Smooth muscle cell of the brain vasculature (primary cell): ENCODE results near the gene CD22.
"Not testable (repeated sequence)": the region's sequence is repeated elsewhere in the genome, so short reads cannot be mapped to it uniquely, and the experiment has no call there.

ENCODE experiments used
- DNase-seq: peaks from one replicate; pipeline ENCODE4 v3.0.0-alpha.2; 2012; ENCODE audit warnings: low read depth, low spot score

CD22 gene

DNA sequence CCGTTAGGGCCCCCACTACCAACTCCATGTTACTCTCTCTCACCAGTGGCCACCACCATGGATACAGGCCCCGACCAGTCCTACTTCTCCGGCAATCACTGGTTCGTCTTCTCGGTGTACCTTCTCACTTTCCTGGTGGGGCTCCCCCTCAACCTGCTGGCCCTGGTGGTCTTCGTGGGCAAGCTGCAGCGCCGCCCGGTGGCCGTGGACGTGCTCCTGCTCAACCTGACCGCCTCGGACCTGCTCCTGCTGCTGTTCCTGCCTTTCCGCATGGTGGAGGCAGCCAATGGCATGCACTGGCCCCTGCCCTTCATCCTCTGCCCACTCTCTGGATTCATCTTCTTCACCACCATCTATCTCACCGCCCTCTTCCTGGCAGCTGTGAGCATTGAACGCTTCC, 29.8 kb downstream of the CD22 start:
- DNase-seq: not testable (repeated sequence)

DNA sequence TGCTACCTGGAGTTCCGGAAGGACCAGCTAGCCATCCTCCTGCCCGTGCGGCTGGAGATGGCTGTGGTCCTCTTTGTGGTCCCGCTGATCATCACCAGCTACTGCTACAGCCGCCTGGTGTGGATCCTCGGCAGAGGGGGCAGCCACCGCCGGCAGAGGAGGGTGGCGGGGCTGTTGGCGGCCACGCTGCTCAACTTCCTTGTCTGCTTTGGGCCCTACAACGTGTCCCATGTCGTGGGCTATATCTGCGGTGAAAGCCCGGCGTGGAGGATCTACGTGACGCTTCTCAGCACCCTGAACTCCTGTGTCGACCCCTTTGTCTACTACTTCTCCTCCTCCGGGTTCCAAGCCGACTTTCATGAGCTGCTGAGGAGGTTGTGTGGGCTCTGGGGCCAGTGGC, 30.4 kb downstream of the CD22 start:
- not testable (repeated sequence) for DNase-seq

DNA sequence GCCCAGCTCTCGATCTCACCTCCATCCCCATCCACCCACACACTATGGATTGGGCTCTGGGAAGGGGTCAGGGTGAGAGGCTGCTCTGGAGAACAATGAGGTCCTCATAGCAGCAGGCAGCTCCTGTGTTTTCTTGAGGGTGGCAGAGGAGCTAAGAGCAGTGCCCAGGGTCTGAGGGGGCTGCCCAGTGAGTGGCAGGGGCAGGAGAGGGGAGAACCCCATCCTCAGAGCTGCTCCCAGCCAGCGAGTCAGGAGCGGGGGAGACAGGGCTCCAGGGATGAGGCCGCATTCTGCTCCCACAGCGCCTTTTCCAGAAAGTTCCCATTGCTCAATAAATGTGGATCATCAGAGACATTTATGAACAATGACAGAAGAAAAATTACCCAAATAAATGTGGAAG, 31.1 kb downstream of the CD22 start:
- DNase-seq: not testable (repeated sequence)

DNA sequence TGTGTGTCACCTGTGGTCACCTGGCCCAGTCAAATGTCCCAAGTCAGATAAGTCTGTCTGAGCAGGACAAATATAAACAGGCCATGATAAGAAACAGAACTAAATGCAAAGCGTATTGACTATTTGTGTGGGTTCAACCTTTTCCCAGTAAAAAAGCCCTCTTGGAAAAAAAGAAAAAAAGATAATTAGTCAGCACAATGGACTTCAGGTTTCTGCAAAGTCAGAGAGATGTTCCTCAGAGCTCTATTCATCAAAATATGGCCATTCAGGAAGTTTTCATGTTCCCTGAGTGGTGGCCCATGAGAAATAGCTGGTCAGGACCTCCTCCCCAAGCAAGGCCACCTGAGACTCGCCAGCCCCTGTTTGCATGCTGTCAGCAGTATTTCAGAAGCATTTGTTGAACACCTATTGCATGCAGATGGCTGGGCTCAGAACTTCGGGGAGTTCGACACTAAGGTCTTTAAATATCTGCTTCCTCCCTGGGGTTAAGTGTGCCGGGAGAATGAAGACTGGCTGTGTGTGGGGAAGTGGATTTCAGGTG, 32.0 kb downstream of the CD22 start:
- no peak for DNase-seq

DNA sequence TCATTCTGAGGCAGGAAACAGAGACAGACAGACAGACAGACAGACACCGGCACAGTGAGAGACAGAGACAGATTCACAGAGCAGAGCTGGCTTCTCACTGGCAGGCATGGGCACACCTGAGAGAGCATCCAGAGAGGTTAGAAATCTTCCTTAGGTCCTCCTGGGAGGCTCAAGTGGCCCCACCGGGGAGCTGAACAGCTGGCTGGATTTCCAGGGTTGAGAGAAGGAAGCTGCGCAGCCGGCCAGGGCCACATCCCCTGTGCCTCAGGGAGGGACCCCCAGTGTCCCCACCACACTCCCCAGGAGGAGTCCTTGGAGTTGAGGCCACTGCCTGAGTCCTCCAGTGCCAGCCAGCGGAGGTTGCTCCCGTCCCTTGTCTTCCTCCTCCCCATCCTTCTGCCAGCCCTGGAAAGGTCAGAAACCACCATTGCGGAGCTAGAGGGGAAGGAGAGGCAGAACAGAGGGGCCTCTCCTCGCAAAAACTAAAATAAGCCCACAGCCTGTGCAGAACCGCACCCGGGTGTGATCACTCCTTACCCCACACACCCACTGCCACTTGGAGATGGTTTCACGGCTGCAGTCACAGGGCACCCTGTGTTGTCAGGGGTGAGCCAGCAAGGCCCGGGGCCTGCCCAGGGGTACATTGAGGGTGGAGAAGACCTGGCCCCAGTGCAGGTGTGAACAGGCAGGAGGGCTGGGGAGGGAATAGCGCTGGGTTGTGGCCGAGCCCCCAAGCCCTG, 33.4 kb downstream of the CD22 start:
- no peak for DNase-seq

DNA sequence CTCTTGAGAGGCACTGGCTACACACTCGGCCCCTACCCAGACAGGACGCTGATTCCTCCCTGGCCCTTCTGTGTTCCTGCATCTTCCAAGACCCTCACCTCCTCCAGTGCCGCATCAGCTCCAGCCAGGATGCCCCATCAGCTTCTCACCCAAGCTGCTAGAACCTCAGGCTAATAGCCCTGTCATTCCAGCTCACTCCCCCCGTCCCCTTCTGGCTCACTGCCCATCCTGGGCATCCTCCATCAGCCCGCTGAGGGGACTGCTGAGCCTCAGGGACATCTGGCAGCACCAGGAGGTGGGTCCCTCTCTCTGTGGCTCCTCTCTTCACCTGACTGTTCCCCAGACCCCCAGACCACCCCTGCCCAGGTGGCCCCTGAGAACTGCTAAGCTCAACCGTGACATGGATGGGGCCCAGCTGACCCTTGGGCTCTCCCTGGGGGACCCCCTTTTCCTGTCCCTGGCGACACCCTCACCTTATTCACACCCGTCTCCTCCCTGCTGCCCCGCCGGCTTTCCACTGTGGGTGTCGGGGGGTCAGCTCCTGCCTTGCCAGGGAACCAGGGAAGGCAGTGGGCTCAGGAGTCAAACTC, 34.1 kb downstream of the CD22 start:
- no peak for DNase-seq

DNA sequence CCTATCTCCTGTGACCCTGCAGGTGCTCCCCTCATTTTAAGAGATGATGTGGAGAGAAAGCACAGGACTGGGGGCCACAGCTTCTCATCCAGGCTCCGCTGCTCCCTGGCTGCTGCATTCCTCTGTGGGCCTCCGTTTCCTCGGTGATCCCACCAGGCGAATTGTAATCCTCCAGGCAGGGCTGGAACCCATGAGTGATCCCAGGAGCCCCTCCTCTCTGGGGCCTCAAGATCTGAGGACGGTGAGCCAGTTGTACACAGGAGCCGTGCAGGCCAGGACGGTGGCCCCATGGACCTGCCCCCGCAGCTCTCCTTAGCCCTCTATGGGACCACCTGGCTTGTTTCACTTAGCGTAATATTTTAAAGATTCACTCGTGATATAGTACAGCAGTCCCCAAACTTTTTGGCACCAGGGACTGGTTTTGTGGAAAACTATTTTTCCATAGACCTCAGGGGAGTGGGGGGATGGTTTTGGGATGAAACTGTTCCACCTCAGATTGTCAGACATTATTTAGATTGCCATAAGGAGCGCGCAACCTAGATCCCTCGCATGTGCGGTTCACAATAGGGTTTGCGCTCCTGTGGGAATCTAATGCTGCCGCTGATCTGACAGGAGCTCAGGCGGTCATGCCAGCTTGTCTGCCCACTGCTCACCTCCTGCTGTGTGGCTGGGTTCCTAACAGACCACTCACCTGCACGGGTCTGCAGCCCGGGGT, 34.9 kb downstream of the CD22 start:
- DNase-seq: no peak

DNA sequence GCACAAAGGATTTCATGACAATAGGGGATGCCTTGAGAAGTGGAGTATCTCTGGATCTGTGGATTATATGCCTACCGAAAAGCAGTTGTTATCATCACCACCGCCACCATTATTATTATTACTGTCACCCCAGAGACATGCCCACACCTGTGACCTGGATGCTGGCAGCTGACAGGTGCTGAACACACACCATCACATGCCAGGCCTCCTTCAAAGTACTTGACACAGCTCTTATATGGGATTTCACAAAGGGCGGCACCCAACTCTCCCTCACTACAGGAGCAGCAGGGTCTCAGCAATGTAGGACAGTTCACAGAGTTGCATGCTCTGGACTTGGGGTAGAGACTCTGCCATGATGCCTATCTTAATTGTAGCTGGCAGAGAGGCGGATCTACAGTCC, 36.3 kb downstream of the CD22 start:
- DNase-seq: no peak

DNA sequence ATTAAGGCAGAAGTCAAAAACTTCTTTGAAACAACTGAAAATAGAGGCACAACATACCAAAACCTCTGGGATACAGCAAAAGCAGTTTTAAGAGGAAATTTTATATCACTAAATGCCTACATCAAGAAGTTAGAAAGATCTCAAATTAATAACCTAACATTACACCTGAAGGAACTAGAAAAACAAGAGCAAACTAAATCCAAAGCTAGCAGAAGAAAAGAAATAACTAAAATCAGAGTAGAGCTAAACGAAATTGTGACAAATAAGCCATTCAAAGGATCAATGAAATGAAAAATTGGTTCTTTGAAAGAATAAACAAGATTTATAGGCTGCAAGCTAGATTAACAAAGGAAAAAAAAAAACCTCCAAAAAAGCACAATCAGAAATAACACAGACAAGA, 39.4 kb downstream of the CD22 start:
- no peak for DNase-seq

DNA sequence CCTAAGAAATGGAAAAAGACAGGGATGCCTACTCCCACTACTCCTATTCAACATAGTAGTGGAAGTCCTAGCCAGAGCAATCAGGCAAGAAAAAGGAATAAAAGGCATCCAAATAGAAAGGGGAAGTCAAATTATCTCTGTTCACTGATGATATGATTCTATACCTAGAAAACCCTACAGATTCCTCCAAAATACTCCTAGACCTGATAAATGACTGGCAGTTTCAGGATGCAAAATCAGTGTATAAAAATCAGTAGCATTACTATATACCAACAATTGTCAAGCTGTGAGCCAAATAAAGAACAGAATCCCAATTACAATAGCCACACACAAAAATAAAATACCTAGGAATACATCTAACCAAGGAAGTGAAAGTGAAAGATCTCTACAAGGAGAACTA, 40.5 kb downstream of the CD22 start:
- DNase-seq: no peak

DNA sequence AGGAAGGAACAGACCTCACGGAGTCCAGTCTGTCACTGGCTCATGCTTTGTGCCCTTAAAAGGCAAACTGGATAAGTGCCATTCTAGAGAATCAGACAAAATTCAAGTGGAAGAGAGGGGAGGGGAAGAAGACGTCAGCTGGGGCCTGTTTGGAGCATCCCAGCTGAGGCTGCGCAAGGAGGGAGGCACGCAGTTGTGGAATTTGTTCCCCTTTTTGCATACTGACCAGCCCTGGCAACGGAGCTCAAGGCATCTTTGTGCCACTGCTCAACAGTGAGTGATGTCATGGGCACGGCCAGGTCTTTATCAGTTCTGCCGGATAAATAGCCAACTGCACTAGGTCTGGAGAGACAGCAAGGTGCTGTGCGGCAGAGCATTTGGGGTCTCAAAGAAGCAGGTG, 41.7 kb downstream of the CD22 start, which contains the start of gene GPR42:
TSS of gene GPR42 (plus strand) at position 347 of the 400 bp plus-strand sequence. CDS start 292 bp downstream, outside the sequence.
- DNase-seq: no peak

DNA sequence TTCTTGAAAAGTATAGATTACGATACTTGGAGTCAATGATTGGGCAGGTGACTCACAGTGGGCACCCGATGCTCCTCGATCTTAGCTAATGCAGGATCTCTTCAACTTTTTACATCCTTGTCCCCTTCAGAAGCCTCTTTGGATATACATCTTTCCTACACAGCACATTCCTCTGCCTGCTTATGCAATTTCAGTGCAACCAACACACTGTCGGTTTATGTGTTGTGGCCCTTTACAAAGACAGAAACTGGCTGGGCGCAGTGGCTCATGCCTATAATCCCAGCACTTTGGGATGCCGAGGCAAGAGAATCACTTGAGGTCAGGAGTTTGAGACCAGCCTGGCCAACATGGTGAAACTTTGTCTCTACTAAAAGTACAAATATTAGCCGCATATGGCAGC, 44.5 kb downstream of the CD22 start:
- no peak for DNase-seq

DNA sequence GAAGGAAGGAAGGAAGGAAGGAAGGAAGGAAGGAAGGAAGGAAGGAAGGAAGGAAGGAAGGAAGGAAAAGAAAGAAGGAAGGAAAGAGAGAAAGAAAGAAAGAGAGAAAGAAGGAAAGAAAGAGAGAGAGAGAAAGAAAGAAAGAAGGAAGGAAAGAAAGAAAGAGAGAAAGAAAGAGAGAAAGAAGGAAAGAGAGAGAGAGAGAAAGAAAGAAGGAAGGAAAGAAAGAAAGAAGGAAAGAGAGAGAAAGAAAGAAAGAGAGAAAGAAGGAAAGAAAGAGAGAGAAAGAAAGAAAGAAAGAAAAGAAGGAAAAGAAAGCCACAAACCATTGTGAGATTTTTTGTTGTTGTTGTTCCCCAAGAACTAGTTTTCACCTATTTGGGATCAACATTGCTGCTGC, 45.0 kb downstream of the CD22 start:
- DNase-seq: not testable (repeated sequence)

DNA sequence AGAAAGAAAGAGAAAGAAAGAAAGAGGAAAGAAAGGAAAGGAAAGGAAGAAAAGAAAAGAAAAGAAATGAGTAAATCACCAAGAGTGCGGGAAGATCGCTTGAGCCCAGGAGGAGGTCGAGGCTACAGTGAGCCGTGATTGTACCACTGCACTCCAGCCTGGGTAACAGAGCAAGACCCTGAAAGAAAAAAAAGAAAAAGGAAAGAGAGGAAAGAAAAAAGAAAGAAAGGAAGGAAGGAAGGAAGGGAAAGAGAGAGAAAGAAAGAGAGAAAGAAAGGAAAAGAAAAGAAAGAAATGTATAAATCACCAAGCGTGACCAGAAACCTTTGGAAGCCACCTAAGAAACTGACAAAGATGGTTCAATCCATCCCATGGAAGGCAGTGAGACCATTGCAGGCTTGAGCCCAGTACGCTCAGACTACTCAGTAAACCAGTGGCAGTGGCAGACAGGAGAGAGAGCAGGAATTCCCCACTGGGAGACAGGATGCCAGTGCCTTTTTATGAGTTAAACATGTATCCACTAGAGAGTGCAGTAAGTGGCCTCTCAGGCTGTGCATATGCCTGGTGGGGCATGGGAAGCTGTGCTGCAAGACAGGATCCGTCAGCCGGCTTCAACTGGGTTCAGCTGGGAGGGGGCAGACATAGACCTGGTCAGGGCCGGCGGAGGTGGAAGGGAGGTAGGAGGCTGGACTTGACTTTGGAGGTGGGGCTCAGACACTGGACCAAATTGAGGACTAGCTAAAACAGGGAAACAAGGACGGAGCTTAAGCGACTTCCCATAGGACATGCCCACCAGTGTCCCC, 46.7 kb downstream of the CD22 start:
- DNase-seq: no peak

DNA sequence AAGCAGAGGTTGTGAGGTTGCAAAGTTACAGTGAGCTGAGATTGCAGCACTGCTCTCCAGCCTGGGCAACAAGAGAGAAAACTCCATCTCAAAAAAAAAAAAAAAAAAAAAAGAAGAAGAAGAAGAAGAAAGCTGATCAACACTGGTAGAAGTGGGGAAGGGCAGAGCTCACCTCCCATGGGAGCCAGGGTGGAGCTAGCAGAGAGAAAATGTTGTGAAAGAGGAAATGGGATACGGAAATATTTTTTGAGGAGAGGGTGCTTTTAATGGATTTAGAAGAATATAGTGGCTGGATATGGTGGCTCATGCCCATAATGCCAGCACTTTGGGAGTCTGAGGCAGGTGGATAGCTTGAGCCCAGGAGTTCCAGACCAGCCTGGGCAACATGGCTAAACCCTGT, 48.7 kb downstream of the CD22 start:
- no peak for DNase-seq

DNA sequence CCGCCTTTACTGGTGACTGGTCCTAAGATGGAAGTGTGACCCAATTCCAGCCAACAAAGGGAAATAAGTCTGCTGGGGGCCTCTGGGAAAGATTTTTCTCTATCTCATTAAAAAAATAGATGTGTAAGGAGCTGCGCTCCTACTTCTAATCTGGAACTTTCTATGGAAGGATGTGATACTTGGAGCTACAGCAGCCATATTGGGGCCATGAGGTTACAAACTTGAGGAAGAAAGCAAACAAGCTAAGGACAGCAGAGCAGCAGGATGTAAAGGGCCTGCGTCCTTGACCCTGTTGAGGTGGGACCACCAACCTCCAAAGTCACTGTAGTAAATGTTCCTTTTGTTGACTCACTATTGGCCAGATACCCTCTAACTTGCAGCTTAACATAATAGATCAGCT, 49.4 kb downstream of the CD22 start:
- DNase-seq: no peak

DNA sequence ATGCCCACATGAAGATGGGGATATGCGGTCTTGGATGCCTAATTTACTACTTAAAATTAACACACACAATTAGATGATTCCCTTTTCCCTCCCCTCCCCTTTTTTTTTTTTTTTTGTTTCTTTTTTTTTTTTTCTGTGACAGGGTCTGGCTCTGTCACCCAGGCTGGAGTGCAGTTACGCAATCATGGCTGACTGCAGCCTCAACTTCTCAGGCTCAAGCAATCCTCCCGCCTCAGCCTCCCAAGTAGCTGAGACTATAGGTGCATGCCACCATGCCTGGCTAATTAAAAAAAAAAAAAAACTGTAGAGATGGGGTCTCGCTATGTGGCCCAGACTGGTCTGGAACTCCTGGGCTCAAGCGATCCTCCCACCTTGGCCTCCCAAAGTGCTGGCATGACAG, 50.6 kb downstream of the CD22 start:
- not testable (repeated sequence) for DNase-seq

DNA sequence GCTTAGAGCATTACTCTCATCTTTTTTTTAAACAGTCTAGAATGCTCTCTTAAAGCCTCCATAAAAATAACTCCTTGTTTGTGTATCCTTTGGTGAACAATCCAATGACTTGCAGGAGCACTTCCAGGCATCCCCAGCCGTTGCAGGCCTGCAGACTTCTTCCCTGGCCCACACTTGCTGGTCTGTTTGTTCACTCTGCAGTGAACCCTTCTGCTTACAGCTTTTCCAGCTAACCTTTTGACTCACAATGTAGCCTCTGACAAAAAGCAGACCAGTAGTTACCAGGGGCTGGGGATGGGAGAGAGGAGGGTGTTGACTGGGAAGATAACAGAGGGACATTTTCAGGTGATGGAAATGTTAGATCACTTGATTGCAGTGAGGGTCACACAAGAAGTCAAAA, 51.0 kb downstream of the CD22 start:
- DNase-seq: no peak

DNA sequence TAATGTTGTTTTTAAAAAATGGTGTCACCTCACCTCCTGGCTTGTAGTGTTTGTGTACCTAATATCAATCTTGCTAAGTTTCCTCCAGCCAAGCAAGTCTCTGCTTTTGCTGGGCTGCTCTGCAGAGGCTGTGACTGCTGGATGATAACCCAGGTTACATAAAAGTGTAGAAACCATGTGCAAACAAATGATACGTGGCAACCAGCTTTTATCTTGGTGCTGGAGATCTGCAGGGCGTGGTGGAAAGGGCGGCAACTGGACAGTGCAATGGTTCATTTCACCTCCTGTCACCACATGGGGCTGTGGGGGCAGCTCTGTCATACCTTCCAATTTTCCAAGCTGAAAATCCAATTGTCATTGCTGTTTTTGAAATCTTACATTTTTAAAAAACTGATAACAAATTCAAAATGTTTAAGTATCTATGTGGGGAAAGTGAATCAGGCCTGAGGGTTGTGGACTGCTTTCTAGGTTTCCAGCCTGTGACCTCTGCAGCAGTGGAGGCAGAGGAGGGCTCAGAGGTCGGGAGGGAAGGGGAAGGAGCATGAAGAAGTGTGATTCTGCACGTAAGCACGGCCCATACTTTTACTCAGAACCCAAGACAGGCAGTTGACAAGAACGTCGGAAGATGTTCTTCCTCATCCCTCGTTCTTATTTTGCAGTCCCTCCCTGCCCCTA, 51.6 kb downstream of the CD22 start:
- DNase-seq: no peak

DNA sequence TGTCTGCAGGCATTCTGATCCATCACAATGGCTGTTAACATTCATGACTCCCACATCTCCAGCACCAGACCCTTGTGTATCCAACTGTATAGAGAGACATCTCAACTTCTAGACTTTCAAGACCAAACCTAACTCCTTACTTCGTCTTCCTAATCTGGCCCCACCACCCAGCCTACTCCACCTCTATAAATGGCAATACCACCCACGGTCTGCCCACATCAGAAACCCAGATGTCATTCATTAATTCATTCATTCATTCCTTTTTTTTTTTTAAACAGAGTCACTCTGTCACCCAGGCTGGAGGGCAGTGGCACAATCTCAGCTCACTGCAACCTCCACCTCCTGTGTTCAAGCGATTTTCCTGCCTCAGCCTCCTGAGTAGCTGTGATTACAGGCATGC, 52.3 kb downstream of the CD22 start:
- no peak for DNase-seq

DNA sequence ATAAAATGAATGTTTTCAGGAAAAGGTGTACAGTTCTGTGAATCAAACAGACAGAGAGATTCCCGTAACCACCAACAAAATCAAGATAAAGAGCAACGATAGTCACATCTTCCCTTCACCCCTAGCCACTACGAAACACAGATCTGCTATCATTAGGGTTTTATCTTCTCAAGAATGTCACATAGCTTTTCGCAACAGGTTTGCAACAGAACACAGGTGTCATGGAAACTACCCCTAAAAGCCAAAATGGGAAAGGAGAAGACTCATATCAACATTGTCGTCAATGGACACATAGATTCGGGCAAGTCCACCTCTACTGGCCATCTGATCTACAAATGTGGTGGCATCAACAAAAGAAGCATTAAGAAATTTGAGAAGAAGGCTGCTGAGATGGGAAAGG, 52.9 kb downstream of the CD22 start:
- no peak for DNase-seq
